HG02981 (cell line): ENCODE measurements around the gene EYA2.

ENCODE experiments used
- ATAC-seq: cut with Tn5 transposase; IDR thresholded peaks from one replicate; pipeline ENCODE4 v1.9.1; 2021; ENCODE audit warnings: mild to moderate bottlenecking, moderate library complexity; ENCODE audit not compliant: unreplicated experiment

EYA2 gene

GRCh38 chr20:47057661-47058060 is 163.0 kb downstream of the EYA2 start:
- ATAC-seq, result no peak

DNA sequence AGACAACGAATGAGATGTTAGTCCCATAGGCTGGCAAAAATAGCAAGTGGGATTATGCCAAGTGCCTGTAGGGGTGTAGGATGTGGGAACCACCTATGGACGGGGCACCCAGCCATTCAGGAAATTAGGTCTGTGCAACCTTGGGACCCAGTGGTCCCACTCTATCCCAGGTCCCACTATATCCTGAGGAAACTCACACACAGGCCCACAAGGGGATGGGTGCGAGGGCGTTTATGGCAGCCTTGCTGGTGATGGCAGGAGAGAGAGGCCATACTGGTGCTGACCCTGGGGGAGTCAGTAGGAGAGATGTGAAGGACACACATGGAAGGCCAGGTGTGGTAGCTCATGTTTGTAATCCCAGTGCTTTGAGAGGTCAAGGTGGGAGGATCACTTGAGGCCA is 163.6 kb downstream of the EYA2 start:
- ATAC-seq, result no peak

DNA sequence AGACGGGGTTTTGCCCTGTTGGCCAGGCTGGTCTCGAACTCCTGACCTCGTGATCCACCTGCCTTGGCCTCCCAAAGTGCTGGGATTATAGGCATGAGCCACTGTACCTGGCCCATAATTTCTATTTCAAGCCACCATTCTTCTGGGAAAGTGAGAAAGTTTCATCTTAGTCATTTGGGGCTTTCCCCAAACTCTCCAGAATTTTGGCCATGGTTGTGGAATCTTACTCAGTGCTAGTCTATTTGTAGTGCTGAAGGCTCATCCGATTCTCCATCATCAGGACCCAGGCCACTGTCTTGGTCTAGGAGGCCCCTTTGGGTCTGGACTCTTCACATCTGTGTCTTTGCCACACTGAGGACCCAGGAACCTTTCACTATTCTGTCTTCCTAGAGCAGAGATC is 164.9 kb downstream of the EYA2 start:
- no peak for ATAC-seq

GRCh38 chr20:47061549-47061948 is 166.9 kb downstream of the EYA2 start:
- ATAC-seq, result no peak

GRCh38 chr20:47062226-47062890 is 167.7 kb downstream of the EYA2 start:
- ATAC-seq, result no peak

DNA sequence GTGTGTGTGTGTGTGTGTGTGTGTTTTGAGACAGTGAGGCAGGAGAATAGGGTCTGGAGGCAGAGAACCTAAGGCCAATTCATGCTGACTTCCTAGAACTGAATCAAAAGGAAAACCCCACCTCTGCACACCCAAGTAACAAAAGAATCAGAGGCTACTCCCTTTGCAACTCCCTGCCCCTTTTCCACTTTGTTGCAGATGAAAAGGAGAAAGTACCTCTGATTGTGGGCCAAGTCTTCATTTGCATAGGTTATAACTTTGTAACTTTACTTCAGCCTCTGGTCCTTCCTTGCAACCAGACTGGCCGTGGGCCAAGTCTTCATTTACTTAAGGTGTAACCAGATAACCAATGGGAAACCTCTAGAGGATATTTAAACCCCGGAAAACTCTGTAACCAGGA is 168.8 kb downstream of the EYA2 start:
- no peak for ATAC-seq

DNA sequence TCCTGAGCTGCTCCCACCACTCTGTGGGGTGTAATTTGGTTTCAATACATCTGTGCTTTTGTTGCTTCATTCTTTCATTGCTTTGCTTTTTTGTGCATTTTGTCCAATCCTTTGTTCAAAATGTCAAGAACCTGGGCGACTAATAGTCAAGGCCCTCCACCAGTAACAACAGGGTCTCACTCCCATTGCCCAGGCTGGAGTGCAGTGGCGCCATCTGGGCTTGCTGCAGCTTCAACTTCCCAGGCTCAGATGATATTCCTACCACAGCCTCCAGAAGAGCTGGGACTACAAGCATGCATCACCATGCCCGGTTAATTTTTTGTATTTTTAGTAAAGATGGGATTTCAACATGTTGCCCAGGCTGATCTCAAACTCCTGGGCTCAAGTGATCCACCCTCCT is 169.2 kb downstream of the EYA2 start:
- no peak for ATAC-seq

DNA sequence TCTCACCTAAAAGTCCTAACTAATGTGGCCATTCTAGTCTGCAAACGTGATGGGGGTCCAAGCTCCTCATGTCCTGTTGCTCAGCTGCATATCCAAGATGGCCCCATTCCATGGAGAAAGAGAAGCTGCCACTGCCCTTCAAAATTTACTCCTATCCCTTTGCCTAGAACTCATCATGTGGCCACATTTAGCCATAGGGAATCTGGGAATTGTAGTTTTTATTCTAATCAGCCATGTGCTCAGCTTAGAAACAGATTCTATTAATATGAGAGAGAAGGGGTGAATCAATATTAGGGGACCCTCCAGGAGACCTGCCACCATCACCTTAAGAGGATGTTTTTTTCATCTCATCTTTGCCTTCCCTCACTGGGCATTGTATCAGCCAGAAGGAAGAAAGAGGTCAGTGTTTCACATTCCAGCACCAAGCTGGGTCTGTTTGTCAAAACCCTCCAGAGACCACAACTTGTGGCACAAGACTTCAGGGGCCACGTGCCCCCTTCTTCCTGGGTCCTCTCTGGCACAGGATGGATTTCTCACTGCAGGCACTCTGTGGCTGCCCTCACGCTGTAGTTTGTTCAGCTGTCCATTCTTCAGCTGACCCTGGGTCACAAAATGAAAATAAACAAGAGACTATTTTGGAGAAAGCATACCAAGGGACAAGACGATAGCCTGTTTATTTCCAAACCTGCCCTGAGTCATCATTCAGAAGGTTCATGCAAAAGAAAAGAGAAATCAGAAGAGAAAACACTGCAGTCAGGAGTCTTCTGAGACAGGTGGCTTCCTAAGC is 172.0 kb downstream of the EYA2 start:
- ATAC-seq, result no peak

GRCh38 chr20:47067776-47068175 is 173.1 kb downstream of the EYA2 start:
- ATAC-seq, result no peak

DNA sequence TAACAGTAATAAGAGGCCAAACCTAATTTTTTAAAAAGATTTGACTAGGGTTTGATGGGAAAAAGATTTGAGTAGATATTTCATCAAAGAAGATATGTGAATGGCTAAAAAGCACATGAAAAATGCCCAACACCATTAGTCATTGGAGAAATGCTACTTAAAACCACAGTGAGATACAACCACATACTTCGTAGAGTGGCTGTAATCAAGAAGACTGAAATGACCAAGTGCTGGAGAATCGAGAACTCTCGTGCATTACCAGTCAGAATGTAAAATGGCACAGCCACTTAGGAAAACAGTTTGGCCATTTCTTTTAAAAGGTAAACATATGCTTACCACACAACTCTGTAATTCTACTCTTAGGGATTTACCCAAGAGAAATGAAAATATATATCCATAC is 175.5 kb downstream of the EYA2 start:
- ATAC-seq, result no peak

DNA sequence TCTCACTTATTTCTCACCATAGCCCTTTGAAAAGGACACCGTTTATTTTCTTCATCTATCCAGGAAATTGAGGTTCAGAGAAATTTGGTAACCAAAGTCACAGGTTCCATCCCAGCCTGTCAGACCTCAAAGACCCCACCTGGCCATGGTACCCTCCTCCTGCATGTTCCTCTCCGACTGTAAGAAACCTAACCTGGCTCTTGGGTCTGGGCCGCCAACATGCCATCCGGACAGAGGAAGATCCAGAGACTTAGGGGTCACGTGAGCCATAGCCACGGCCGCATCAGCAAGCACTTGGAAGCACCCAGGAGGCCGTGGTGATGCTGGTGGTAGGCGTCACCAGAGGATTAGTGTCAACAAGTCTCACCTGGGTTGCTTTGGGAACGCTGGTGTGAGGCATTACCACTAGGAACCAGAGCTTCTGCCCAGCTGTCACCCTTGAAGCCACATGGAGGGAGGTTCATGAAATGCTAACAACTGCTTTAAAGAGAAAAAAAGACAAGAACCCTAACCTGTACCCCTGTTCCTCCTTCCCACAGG is 177.1 kb downstream of the EYA2 start:
- ATAC-seq, result no peak

DNA sequence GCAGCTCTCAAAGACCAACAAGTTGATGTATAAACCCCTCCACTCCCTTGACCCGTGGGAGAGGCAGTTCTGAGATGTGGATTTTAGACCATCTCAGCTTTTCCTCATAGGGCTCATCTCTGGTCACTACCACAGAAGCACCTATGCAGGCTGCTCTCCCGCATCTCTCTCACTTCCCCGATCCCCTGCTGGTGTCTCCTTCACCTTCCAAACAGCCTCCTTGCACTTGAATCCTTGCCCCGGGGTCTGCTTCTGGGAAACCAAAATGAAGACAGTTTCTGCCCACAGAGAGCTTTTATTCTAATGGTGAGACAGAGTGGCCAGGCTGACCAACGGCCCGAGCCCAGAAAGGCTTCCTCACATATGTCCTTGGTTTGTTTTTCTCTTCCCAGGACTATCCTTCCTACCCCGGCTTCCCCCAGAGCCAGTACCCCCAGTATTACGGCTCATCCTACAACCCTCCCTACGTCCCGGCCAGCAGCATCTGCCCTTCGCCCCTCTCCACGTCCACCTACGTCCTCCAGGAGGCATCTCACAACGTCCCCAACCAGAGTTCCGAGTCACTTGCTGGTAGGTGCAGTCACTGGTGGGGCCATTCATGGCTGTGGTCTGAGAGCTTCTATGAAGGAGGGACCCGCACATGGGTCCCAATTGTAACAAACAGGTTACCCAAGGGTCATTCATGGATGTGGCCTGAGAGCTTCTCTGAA is 179.3 kb downstream of the EYA2 start:
- no peak for ATAC-seq

- no peak for ATAC-seq
Observed at GRCh38 chr20:47075263-47075662, 180.6 kb downstream of the EYA2 start.

DNA sequence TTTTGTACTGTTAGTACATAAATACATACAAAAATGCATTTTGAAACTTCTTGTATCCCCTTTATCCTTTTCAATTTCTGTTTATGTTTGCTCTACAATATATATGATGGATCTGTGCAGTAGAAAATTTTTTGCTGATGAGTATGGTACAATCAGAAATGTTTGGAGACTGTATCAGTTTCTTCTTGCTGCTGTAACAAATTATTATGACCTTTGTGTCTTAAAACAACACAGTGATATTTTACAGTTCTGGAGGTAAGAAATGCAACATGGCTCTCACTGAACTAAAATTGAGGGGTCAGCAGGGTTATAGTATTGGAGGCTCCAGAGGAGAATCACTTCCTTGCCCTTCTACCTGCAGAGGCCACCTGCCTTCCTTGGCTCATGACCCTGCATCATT is 184.4 kb downstream of the EYA2 start:
- no peak for ATAC-seq

DNA sequence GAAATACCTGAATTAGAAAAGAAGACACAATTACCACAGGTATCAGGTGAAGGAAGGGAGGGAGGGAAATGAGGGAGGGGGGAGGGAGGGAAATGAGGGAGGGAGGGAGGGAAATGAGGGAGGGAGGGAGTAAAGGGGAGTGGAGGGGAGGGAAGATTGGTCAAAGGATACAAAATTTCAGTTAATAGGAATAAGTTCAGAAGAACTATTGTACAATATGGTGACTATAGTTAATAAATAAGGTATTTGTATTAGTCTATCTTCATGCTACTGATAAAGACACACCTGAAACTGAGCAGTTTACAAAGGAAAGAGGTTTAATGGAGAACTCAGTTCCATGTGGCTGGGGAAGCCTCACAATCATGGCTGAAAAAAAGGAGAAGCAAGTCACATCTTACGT is 185.7 kb downstream of the EYA2 start:
- ATAC-seq, result no peak

DNA sequence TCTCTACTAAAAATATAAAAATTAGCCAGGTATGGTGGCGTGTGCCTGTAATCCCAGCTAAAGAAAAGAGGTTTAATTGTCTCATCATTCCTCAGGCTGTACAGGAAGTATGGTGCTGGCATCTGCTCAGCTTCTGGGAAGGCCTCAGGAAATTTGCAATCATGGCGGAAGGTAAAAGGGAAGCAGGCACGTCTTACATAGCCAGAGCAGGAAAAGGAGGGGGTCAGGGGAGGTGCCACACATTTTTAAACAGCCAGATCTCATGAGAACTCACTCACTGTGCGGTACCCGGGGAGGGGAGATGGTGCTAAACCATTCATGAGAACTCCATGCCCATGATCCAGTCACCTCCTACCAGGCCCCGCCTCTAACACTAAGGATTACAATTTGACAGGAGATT is 191.7 kb downstream of the EYA2 start:
- ATAC-seq, result no peak

- ATAC-seq, result no peak
Observed at GRCh38 chr20:47088335-47088734, 193.7 kb downstream of the EYA2 start.

DNA sequence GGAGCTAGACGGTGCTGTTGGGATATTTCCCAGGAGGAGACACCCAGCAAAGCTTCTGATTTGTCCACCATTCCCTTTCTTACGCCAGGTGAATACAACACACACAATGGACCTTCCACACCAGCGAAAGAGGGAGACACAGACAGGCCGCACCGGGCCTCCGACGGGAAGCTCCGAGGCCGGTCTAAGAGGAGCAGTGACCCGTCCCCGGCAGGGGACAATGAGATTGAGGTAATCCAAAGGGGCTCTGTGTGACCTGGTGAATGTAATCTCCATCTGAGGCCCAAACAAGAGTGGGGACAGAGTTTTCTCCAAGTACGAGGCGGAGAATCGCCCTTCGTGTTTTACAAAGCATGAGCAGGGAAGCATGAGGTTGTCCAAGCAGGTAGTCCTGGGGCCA is 194.5 kb downstream of the EYA2 start:
- no peak for ATAC-seq

GRCh38 chr20:47090835-47091234 is 196.2 kb downstream of the EYA2 start:
- no peak for ATAC-seq

GRCh38 chr20:47093320-47093966 is 198.8 kb downstream of the EYA2 start:
- ATAC-seq, result no peak

- ATAC-seq, result no peak
Observed at GRCh38 chr20:47095690-47096089, 201.0 kb downstream of the EYA2 start.
